Activated gamma-delta T cell (primary cell): Measurements from ENCODE around the gene PLAGL2.
"Not testable (repeated sequence)": the region's sequence is repeated elsewhere in the genome, so short reads cannot be mapped to it uniquely, and the experiment has no call there.

ENCODE experiments used
- DNase-seq: peaks from one replicate; lab custom pipeline; 2025; lab: John Stamatoyannopoulos, UW

Gene PLAGL2

GRCh38 chr20:32183947-32184635, 23.5 kb downstream of the PLAGL2 start:
- DNase-seq, result no peak

GRCh38 chr20:32181606-32182005, 25.9 kb downstream of the PLAGL2 start:
- no peak for DNase-seq

GRCh38 chr20:32179934-32180333, 27.6 kb downstream of the PLAGL2 start:
- DNase-seq, result no peak

GRCh38 chr20:32179515-32179914, 28.0 kb downstream of the PLAGL2 start:
- DNase-seq, result no peak

- not testable (repeated sequence) for DNase-seq
Observed at GRCh38 chr20:32177696-32178095, 29.8 kb downstream of the PLAGL2 start.

GRCh38 chr20:32168184-32168910, 39.2 kb downstream of the PLAGL2 start:
- DNase-seq, result no peak

- no peak for DNase-seq
Observed at GRCh38 chr20:32167552-32167951, 40.0 kb downstream of the PLAGL2 start.

- no peak for DNase-seq
Observed at GRCh38 chr20:32165836-32166545, 41.6 kb downstream of the PLAGL2 start.

- no peak for DNase-seq
Observed at GRCh38 chr20:32164984-32165735, 42.4 kb downstream of the PLAGL2 start.

GRCh38 chr20:32163951-32164350, 43.6 kb downstream of the PLAGL2 start:
- DNase-seq, result no peak

- no peak for DNase-seq
Observed at GRCh38 chr20:32162351-32162750, 45.2 kb downstream of the PLAGL2 start.

GRCh38 chr20:32160341-32160740, 47.2 kb downstream of the PLAGL2 start:
- no peak for DNase-seq

GRCh38 chr20:32159766-32160221, 47.7 kb downstream of the PLAGL2 start:
- DNase-seq, result no peak

GRCh38 chr20:32158943-32159660, 48.4 kb downstream of the PLAGL2 start:
- no peak for DNase-seq

GRCh38 chr20:32158351-32158750, 49.2 kb downstream of the PLAGL2 start:
- DNase-seq, result no peak

- DNase-seq, result no peak
Observed at GRCh38 chr20:32157611-32158010, 49.9 kb downstream of the PLAGL2 start.

- no peak for DNase-seq
Observed at GRCh38 chr20:32155017-32155981, 52.2 kb downstream of the PLAGL2 start.

GRCh38 chr20:32153771-32154170, 53.8 kb downstream of the PLAGL2 start:
- DNase-seq, result no peak

GRCh38 chr20:32153156-32153665, 54.3 kb downstream of the PLAGL2 start:
- no peak for DNase-seq
